WTC11 (cell line): Measurements from ENCODE around the gene SHPK. TPM values are rescaled to one million over a fixed set of nuclear protein-coding genes. Genes with fewer than 3 reads are reported as not detected.

Source experiments
- ATAC-seq: fragments of 200-7000 bp; cut with Tn5 transposase; 2 replicates; pipeline ENCODE4 v1.10.0; 2021; ENCODE audit warnings: mild to moderate bottlenecking, moderate library complexity
- CTCF ChIA-PET: fragments of 300-600 bp; sonication (Branson Sonifier 250); formaldehyde crosslinking; loops from one replicate; lab custom pipeline; 2021; ENCODE audit warnings: antibody characterized with exemption; lab: Charles Lee
- POLR2A ChIA-PET: fragments of 350-600 bp; sonication (Branson Sonifier 250); formaldehyde crosslinking; loops from one replicate; lab custom pipeline; 2021; ENCODE audit warnings: antibody characterized with exemption; lab: Charles Lee
- DNase-seq: peaks from one replicate; pipeline ENCODE4 v3.0.0; 2021; ENCODE audit warnings: low spot score
- H3K27ac Mint-ChIP-seq: 2 replicates; pipeline ENCODE4 v1.8.0; 2021; ENCODE audit warnings: mixed read lengths
- H3K27me3 Mint-ChIP-seq: 2 replicates; pipeline ENCODE4 v1.8.0; 2021; ENCODE audit warnings: low read depth, mild to moderate bottlenecking, moderate library complexity, mixed read lengths
- H3K36me3 Mint-ChIP-seq: 2 replicates; pipeline ENCODE4 v1.8.0; 2021; ENCODE audit warnings: mixed read lengths
- H3K4me1 Mint-ChIP-seq: 2 replicates; pipeline ENCODE4 v1.8.0; 2022; ENCODE audit warnings: mixed read lengths
- H3K4me3 Mint-ChIP-seq: 2 replicates; pipeline ENCODE4 v1.8.0; 2021; ENCODE audit warnings: mild to moderate bottlenecking, moderate library complexity, mixed read lengths
- H3K9me3 Mint-ChIP-seq: 2 replicates; pipeline ENCODE4 v1.8.0; 2021; ENCODE audit warnings: mixed read lengths
- E2F1 ChIP-seq: sonication (generic); formaldehyde crosslinking; IDR thresholded peaks from 2 replicates; pipeline ENCODE4 v1.8.0; 2022; ENCODE audit warnings: mild to moderate bottlenecking, missing genetic modification reagents
- E2F4 ChIP-seq: sonication (generic); formaldehyde crosslinking; IDR thresholded peaks from 2 replicates; pipeline ENCODE4 v1.8.1; 2022; ENCODE audit warnings: low read depth, mild to moderate bottlenecking, moderate library complexity, missing genetic modification reagents, borderline replicate concordance
- EMX1 ChIP-seq: fragments of 250-450 bp; sonication (Bioruptor Pico); IDR thresholded peaks from 2 replicates; pipeline ENCODE4 v1.8.0; 2021; ENCODE audit warnings: mild to moderate bottlenecking
- ESRRA ChIP-seq: sonication (generic); formaldehyde crosslinking; IDR thresholded peaks from 2 replicates; pipeline ENCODE4 v1.8.1; 2022; ENCODE audit warnings: mild to moderate bottlenecking, missing genetic modification reagents, borderline replicate concordance
- FOXP4 ChIP-seq: sonication (generic); formaldehyde crosslinking; IDR thresholded peaks from 2 replicates; pipeline ENCODE4 v1.8.0; 2022; ENCODE audit warnings: mild to moderate bottlenecking, missing genetic modification reagents
- IRF2 ChIP-seq: sonication (generic); formaldehyde crosslinking; IDR thresholded peaks from 2 replicates; pipeline ENCODE4 v1.8.0; 2022; ENCODE audit warnings: low read depth, missing genetic modification reagents, borderline replicate concordance
- JAZF1 ChIP-seq: fragments of 250-450 bp; sonication (Bioruptor Pico); IDR thresholded peaks from 2 replicates; pipeline ENCODE4 v1.9.0; 2021; ENCODE audit warnings: moderate library complexity, mild to moderate bottlenecking, inconsistent platforms
- MAX ChIP-seq: sonication (generic); formaldehyde crosslinking; IDR thresholded peaks from 2 replicates; pipeline ENCODE4 v1.8.0; 2022; ENCODE audit warnings: mild to moderate bottlenecking, missing genetic modification reagents
- MXD4 ChIP-seq: fragments of 250-450 bp; sonication (Bioruptor Pico); IDR thresholded peaks from 2 replicates; pipeline ENCODE4 v1.8.0; 2021; ENCODE audit warnings: mild to moderate bottlenecking, moderate library complexity, borderline replicate concordance
- NFATC4 ChIP-seq: fragments of 250-450 bp; sonication (Bioruptor Pico); IDR thresholded peaks from 2 replicates; pipeline ENCODE4 v1.9.0; 2021; ENCODE audit warnings: mild to moderate bottlenecking
- PRRX2 ChIP-seq: fragments of 250-450 bp; sonication (Bioruptor Pico); IDR thresholded peaks from 2 replicates; pipeline ENCODE4 v1.8.0; 2021; ENCODE audit warnings: mild to moderate bottlenecking
- TCF7 ChIP-seq: sonication (generic); formaldehyde crosslinking; IDR thresholded peaks from 2 replicates; pipeline ENCODE4 v1.8.0; 2022; ENCODE audit warnings: mild to moderate bottlenecking, low read depth, missing genetic modification reagents, moderate library complexity
- TEAD1 ChIP-seq: sonication (generic); formaldehyde crosslinking; IDR thresholded peaks from 2 replicates; pipeline ENCODE4 v1.8.0; 2022; ENCODE audit warnings: mild to moderate bottlenecking, missing genetic modification reagents
- USF2 ChIP-seq: sonication (generic); formaldehyde crosslinking; IDR thresholded peaks from 2 replicates; pipeline ENCODE4 v1.8.1; 2023; ENCODE audit warnings: mild to moderate bottlenecking, missing genetic modification reagents, moderate library complexity
- ZMAT4 ChIP-seq: fragments of 250-450 bp; sonication (Bioruptor Pico); IDR thresholded peaks from 2 replicates; pipeline ENCODE4 v1.9.0; 2021; ENCODE audit warnings: mild to moderate bottlenecking
- ZNF219 ChIP-seq: sonication (generic); formaldehyde crosslinking; IDR thresholded peaks from 2 replicates; pipeline ENCODE4 v1.8.0; 2023; ENCODE audit warnings: missing genetic modification reagents, mild to moderate bottlenecking, borderline replicate concordance
- ZNF232 ChIP-seq: sonication (generic); formaldehyde crosslinking; IDR thresholded peaks from 2 replicates; pipeline ENCODE4 v1.8.0; 2022; ENCODE audit warnings: mild to moderate bottlenecking, missing genetic modification reagents
- ZNF416 ChIP-seq: fragments of 250-450 bp; sonication (Bioruptor Pico); IDR thresholded peaks from 2 replicates; pipeline ENCODE4 v1.9.0; 2021; ENCODE audit warnings: mild to moderate bottlenecking, inconsistent platforms
- ZNF512 ChIP-seq: sonication (generic); formaldehyde crosslinking; IDR thresholded peaks from 2 replicates; pipeline ENCODE4 v1.8.1; 2022; ENCODE audit warnings: missing genetic modification reagents, borderline replicate concordance
- total RNA-seq: library from RNA; stranded (reverse); gene quantifications from 3 replicates; pipeline ENCODE4 v1.2.3, GENCODE V29; 2021
- TF ChIP-seq, protein P1 (sequence below): sonication (generic); formaldehyde crosslinking; IDR thresholded peaks from 2 replicates; pipeline ENCODE4 v1.8.1; 2023; ENCODE audit warnings: mild to moderate bottlenecking, moderate library complexity, missing genetic modification reagents
- TF ChIP-seq, protein P2 (sequence below): fragments of 250-450 bp; sonication (Bioruptor Pico); IDR thresholded peaks from 2 replicates; pipeline ENCODE4 v2.1.2; 2022; ENCODE audit warnings: mild to moderate bottlenecking, moderate library complexity
- TF ChIP-seq, protein P3 (sequence below): sonication (generic); formaldehyde crosslinking; IDR thresholded peaks from 2 replicates; pipeline ENCODE4 v1.8.1; 2023; ENCODE audit warnings: mild to moderate bottlenecking, missing genetic modification reagents

Gene SHPK
- total RNA-seq, 1 experiment from 2014 or later, result 29.2 TPM

- TF ChIP-seq, protein P1, sequence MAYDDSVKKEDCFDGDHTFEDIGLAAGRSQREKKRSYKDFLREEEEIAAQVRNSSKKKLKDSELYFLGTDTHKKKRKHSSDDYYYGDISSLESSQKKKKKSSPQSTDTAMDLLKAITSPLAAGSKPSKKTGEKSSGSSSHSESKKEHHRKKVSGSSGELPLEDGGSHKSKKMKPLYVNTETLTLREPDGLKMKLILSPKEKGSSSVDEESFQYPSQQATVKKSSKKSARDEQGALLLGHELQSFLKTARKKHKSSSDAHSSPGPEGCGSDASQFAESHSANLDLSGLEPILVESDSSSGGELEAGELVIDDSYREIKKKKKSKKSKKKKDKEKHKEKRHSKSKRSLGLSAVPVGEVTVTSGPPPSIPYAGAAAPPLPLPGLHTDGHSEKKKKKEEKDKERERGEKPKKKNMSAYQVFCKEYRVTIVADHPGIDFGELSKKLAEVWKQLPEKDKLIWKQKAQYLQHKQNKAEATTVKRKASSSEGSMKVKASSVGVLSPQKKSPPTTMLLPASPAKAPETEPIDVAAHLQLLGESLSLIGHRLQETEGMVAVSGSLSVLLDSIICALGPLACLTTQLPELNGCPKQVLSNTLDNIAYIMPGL (CRISPR knock-in tag), result no peak
- TF ChIP-seq USF2 (CRISPR knock-in tag), result no peak
- no peak for TF ChIP-seq EMX1
Observed at GRCh38 chr17:3609689-3610088, 26.4 kb downstream of the SHPK start (continued).

DNA sequence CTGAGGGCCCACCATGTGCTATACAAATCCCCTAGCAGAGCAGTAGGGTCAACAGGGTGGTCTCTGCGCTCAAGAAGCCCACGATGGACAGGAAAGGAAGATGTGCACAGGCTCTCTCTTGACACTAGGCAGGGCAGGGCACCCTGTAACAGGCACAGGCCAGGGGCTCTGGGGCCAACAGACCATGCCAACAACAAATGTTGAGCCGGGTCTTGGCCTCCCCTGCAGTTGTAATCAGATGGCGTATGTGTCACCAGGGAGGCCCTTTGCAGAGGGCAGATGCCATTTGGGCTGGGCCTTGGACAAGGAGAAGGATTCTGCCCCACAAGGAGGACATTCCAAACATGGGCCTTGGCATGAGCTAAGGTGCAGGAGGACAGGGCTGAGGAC, 32.2 kb downstream of the SHPK start:
- DNase-seq (no peak), ATAC-seq (no peak)
- POLR2A ChIA-PET, result interaction anchor here (0.6 kb wide), 1 partner anchor 31 kb away, joined by 4 read pairs; no protein-coding TSS in a partner anchor
- H3K27ac Mint-ChIP-seq, result no peak overlapping the region; the same call in 1 of the 2 replicates
- peaks cover 5% of the 10 kb centered on the region for H3K36me3 Mint-ChIP-seq
- H3K9me3 Mint-ChIP-seq, result no peaks in the 10 kb centered on the region
- H3K27me3 Mint-ChIP-seq, result no peaks in the 10 kb centered on the region; the same call in 1 of the 2 replicates
- TF ChIP-seq, protein P2, sequence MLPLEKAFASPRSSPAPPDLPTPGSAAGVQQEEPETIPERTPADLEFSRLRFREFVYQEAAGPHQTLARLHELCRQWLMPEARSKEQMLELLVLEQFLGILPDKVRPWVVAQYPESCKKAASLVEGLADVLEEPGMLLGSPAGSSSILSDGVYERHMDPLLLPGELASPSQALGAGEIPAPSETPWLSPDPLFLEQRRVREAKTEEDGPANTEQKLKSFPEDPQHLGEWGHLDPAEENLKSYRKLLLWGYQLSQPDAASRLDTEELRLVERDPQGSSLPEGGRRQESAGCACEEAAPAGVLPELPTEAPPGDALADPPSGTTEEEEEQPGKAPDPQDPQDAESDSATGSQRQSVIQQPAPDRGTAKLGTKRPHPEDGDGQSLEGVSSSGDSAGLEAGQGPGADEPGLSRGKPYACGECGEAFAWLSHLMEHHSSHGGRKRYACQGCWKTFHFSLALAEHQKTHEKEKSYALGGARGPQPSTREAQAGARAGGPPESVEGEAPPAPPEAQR (CRISPR knock-in tag), result no peak
- TF ChIP-seq ZNF512, result no peak
- no peak for TF ChIP-seq ESRRA (CRISPR knock-in tag)
- TF ChIP-seq, protein P3, sequence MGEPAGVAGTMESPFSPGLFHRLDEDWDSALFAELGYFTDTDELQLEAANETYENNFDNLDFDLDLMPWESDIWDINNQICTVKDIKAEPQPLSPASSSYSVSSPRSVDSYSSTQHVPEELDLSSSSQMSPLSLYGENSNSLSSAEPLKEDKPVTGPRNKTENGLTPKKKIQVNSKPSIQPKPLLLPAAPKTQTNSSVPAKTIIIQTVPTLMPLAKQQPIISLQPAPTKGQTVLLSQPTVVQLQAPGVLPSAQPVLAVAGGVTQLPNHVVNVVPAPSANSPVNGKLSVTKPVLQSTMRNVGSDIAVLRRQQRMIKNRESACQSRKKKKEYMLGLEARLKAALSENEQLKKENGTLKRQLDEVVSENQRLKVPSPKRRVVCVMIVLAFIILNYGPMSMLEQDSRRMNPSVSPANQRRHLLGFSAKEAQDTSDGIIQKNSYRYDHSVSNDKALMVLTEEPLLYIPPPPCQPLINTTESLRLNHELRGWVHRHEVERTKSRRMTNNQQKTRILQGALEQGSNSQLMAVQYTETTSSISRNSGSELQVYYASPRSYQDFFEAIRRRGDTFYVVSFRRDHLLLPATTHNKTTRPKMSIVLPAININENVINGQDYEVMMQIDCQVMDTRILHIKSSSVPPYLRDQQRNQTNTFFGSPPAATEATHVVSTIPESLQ, result no peak
- TF ChIP-seq MXD4 (CRISPR knock-in tag), result no peak
- no peak for TF ChIP-seq MAX
- TF ChIP-seq FOXP4 (CRISPR knock-in tag), result no peak
- TF ChIP-seq IRF2 (CRISPR knock-in tag), result no peak
- TF ChIP-seq E2F1 (CRISPR knock-in tag), result no peak
- TF ChIP-seq ZNF416, result no peak
- no peak for TF ChIP-seq TCF7 (CRISPR knock-in tag)
- no peak for TF ChIP-seq PRRX2 (CRISPR knock-in tag)
- TF ChIP-seq ZNF232 (CRISPR knock-in tag), result no peak
- TF ChIP-seq E2F4 (CRISPR knock-in tag), result no peak
- TF ChIP-seq ZMAT4 (CRISPR knock-in tag), result no peak
- TF ChIP-seq NFATC4, result no peak
- TF ChIP-seq ZNF219 (CRISPR knock-in tag), result no peak
- TF ChIP-seq TEAD1 (CRISPR knock-in tag), result no peak
- no peak for TF ChIP-seq JAZF1 (CRISPR knock-in tag)
- no peaks in the 10 kb centered on the region for H3K4me1 Mint-ChIP-seq
- H3K4me3 Mint-ChIP-seq, result no peak overlapping the region
- CTCF ChIA-PET, result interaction anchor here (2.0 kb wide), 1 partner anchor 9 kb away, joined by 6 read pairs; no protein-coding TSS in a partner anchor
